Progenitor cell of endocrine pancreas (in vitro differentiated cells): Measurements from ENCODE around the gene SERPINB4. TPM values are rescaled to one million over a fixed set of nuclear protein-coding genes. Genes with fewer than 3 reads are reported as not detected.

Source experiments
- DNase-seq: peaks from one replicate; pipeline ENCODE4 v3.0.0; 2021; ENCODE audit warnings: low spot score; ENCODE audit not compliant: unreplicated experiment
- H3K27ac Mint-ChIP-seq: 2 replicates; pipeline ENCODE4 v1.8.0; 2021; ENCODE audit warnings: mild to moderate bottlenecking, moderate library complexity, mixed read lengths
- H3K27me3 Mint-ChIP-seq: 2 replicates; pipeline ENCODE4 v1.8.0; 2021; ENCODE audit warnings: mixed read lengths
- H3K36me3 Mint-ChIP-seq: 2 replicates; pipeline ENCODE4 v1.8.0; 2022; ENCODE audit warnings: mixed read lengths; ENCODE audit not compliant: insufficient read depth
- H3K4me1 Mint-ChIP-seq: 2 replicates; pipeline ENCODE4 v1.8.0; 2021; ENCODE audit warnings: low read depth, mixed read lengths
- H3K4me3 Mint-ChIP-seq: 2 replicates; pipeline ENCODE4 v1.8.0; 2021; ENCODE audit warnings: low read depth, mild to moderate bottlenecking, moderate library complexity, mixed read lengths
- H3K9me3 Mint-ChIP-seq: 2 replicates; pipeline ENCODE4 v1.8.0; 2021; ENCODE audit warnings: low read depth, mixed read lengths
- total RNA-seq: library from RNA; stranded (reverse); gene quantifications from 2 replicates; pipeline ENCODE4 v1.2.1, GENCODE V29; 2021
- TF ChIP-seq, protein P1 (sequence below): fragments of 200-600 bp; sonication (generic); IDR thresholded peaks from one replicate; pipeline ENCODE4 v1.5.0; 2021; ENCODE audit warnings: antibody characterized with exemption, mild to moderate bottlenecking; ENCODE audit not compliant: unreplicated experiment

The SERPINB4 gene
- total RNA-seq, 1 donor from 2014 or later = not detected

DNA sequence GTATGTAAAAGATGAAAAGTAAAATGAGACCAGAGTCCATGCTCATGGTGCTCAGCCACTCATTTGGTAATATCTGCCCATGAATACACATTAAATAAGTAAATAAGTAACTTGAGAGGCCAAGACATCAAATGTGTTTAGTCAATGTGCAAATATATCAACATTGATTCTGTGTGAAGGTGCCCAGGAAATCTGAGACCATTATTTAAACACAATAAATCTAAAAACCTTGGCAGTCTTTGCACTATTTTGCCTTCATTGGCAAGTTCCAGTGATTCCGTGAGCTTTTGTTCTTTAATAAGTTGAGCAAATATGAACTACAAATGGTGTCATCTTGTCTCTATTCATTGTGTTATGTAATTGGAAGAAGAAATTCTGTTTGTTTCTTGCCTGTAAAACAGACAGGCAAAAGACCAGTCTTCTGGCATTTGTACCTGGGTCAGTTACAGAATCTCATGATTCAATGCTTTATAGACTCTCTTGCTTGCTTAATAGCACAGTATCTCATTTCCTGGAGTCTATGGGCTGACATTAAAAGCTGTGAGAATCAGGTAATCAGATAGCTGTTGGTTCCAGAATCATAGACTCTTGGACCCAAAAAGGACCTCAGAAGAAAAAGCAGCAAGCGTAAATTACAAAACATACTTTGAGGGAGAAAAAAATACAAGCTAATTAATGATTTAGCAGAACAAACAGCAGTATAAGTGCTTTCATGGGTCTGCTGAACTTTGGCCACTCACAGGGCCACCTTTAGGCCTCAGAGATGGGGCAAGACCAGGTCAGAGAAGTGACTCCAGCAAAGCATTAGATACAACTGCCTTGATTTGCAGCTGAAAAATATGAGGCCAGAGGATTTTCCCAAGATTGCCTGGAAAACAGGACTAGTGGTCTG, 37.6 kb upstream of the SERPINB4 start:
- H3K36me3 Mint-ChIP-seq = no peaks in the 10 kb centered on the region
- H3K27me3 Mint-ChIP-seq = no peaks in the 10 kb centered on the region
- DNase-seq = no peak
- TF ChIP-seq, protein P1, sequence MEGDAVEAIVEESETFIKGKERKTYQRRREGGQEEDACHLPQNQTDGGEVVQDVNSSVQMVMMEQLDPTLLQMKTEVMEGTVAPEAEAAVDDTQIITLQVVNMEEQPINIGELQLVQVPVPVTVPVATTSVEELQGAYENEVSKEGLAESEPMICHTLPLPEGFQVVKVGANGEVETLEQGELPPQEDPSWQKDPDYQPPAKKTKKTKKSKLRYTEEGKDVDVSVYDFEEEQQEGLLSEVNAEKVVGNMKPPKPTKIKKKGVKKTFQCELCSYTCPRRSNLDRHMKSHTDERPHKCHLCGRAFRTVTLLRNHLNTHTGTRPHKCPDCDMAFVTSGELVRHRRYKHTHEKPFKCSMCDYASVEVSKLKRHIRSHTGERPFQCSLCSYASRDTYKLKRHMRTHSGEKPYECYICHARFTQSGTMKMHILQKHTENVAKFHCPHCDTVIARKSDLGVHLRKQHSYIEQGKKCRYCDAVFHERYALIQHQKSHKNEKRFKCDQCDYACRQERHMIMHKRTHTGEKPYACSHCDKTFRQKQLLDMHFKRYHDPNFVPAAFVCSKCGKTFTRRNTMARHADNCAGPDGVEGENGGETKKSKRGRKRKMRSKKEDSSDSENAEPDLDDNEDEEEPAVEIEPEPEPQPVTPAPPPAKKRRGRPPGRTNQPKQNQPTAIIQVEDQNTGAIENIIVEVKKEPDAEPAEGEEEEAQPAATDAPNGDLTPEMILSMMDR = no peak
- H3K4me1 Mint-ChIP-seq = peaks cover 39% of the 10 kb centered on the region
- no peak overlapping the region for H3K4me3 Mint-ChIP-seq
- peaks cover 6% of the 10 kb centered on the region for H3K9me3 Mint-ChIP-seq
- H3K27ac Mint-ChIP-seq = peak overlapping the region; percentile 92

DNA sequence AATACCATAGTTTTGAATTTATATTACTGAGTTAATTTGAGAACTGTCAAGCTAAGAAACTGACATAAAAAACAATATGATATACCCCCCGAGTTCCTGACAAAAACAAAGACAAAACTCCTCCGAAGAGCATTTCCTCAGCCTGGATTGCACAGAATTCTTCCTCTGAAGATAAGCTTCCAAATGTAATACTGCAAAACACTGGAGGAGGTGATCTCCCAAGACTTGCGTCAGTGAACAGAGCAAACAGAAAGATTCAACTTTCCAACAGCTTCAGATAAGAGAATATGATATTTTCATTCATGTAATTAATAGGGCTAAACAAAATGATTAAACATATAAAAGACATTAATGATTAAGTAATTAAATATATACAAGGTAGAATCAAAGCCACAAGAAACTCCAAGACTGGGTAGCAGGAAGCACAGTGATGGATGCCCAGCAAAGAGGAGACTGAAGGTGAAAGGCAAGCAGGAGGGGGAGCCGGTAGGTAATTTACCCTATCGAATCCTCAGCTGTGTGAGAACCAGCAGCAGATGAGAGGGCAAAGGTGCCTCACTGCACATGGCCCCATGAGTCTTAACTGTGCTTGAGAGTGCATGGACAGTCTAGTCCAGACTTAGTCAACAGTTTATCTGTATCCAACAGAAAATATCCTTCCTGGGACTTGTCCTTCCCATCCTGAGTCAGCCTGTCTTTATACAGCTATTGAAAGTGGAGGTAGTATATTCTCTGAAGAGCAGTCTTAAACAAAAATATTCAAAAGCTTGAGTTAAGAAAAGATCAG, 36.0 kb upstream of the SERPINB4 start:
- Mint-ChIP-seq H3K36me3 (no peaks in the 10 kb centered on the region), H3K9me3 (peaks cover 4% of the 10 kb centered on the region), H3K27ac (no peak overlapping the region), H3K4me1 (peaks cover 41% of the 10 kb centered on the region), H3K27me3 (no peaks in the 10 kb centered on the region), H3K4me3 (no peak overlapping the region)
- no peak for DNase-seq
- TF ChIP-seq, protein P1 = no peak

DNA sequence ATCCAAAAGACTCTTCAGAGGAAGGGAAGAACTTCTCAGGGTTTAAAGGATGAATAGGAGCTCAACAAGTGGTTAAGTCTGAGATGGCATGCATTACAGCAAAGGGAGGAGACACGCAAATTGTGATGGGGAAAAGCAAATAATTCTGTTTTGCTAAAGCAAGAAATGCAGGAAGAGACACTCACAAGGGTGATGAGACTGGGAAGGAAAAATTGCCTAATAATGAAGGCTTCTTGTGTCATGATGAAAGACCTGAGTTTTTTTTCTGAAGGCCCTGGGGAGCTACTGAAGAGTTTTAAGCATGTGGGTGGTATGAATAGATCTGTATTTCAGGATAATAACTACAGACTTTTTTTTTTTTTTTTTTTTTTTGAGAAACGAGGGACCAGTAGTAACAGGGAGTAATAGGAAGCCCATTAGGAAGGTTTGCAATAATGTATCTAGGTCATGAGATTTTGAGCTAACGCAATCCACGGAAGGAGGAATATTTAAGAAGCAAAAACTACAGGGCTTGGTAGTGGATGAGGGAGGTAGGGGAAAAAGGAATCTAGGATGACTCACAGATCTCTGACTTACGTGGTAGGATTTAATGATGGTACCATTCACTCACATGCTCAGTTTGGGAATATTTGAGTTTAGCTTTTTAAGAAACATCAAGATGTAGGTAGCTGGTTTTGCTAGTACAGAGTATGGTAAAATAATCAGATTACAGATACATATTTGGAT, 33.6 kb upstream of the SERPINB4 start:
- Mint-ChIP-seq H3K4me1 (peaks cover 24% of the 10 kb centered on the region), H3K4me3 (no peak overlapping the region), H3K27ac (no peak overlapping the region), H3K36me3 (no peaks in the 10 kb centered on the region), H3K27me3 (no peaks in the 10 kb centered on the region), H3K9me3 (peaks cover 4% of the 10 kb centered on the region)
- TF ChIP-seq, protein P1 = no peak
- no peak for DNase-seq

DNA sequence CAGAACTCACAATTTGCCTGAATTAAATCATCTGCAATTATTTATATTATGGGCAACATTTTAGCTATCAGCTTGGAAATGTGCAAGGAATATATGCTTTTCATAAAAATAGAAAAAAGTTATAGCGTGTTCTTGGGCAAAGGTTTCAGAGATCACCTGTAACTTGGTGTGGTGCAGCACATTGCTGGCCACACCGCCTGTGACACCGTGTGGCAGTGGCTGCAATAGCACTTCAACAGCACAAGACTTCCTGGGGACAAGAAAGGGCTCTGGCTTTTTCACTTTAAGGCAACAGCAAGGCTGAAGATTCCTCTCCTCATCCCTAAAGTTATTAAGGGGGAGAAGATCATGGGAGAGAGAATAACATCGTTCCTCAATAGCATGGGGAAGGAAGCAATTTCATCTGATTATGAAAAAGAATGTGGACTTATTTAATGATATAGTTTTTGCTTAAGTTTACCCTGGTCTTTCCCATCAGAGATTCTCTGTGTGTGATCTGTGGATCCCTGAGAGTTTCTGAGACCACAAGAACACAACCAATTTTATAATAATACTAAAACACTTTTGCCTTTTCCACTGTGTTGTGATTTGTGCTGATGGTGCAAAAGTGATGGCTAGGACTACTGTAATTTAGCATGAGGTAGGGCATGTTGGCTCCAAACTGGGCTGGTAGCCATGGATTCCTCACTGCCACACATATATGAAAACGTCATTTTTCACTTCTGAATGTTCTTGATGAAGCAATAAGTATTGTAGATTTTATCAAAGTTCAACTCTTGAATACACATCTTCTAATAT, 32.7 kb upstream of the SERPINB4 start:
- H3K36me3 Mint-ChIP-seq = no peaks in the 10 kb centered on the region
- H3K4me3 Mint-ChIP-seq = no peak overlapping the region
- peaks cover 6% of the 10 kb centered on the region for H3K9me3 Mint-ChIP-seq
- H3K27ac Mint-ChIP-seq = peak overlapping the region; percentile 53
- peaks cover 16% of the 10 kb centered on the region for H3K4me1 Mint-ChIP-seq
- TF ChIP-seq, protein P1 = peak; percentile 62
- DNase-seq = no peak
- no peaks in the 10 kb centered on the region for H3K27me3 Mint-ChIP-seq
